ENCODE data around the gene MOCS3.
"Not testable (repeated sequence)": the region's sequence is repeated elsewhere in the genome, so short reads cannot be mapped to it uniquely, and the experiment has no call there.

The MOCS3 gene

GRCh38 chr20:50932691-50933280 is 25.8 kb upstream of the MOCS3 start:
- DNase-seq: no peak

- no peak for DNase-seq
Observed at GRCh38 chr20:50933589-50933988, 25.0 kb upstream of the MOCS3 start.

- DNase-seq: no peak
Observed at GRCh38 chr20:50943069-50943468, 15.5 kb upstream of the MOCS3 start.

DNA sequence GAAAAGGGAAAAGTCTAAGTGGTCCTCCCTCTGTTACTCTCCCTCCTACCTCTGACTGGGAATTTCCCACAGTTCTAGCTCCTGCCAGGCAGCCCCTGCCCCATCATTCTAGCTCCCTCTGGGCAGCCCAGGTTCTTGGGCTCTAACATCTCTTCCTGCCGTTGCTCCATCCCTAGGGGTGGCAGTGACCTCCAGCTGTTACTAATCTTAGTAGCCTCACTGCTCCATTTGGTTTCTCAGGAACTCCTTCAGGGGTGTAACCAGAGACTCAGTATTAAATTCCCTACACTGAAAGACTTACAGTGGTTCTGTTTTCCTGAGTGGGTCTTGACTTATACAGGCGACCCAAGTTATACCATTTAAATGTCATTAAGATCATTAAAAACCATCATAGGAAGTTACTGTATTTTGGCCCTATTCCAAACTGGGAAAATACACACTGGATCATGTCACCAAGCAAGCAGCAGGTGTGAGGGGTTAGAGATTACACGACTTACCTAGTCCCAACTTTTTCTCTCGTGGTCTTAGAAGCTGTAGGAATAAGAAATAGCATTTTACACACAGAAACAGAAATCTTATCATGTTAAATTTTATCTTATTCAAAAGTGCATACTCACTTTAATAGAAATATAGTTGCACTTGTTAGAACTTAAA is 10.4 kb upstream of the MOCS3 start:
- DNase-seq: no peak

GRCh38 chr20:50953196-50953595 is 5.4 kb upstream of the MOCS3 start:
- no peak for DNase-seq

GRCh38 chr20:50953821-50954220 is 4.8 kb upstream of the MOCS3 start:
- no peak for DNase-seq

DNA sequence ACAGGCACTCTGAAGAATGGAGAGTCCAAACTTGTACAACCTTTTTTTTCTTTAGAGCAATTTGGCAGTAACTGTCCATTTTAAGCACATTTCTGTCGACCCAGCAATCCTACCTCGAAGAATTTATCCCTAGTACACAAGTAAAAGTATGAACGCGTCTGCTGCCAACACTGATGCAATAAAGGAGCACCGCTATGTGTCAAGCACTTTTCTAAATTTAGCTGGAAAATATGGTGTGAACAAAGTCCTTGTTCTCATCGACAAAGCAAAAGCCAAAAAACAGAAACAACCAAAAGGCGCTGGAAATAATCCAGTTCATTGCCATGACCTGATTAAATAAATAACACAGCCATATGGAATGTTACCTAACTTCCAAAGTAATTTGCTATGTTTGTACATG is 1.3 kb upstream of the MOCS3 start:
- no peak for DNase-seq

DNA sequence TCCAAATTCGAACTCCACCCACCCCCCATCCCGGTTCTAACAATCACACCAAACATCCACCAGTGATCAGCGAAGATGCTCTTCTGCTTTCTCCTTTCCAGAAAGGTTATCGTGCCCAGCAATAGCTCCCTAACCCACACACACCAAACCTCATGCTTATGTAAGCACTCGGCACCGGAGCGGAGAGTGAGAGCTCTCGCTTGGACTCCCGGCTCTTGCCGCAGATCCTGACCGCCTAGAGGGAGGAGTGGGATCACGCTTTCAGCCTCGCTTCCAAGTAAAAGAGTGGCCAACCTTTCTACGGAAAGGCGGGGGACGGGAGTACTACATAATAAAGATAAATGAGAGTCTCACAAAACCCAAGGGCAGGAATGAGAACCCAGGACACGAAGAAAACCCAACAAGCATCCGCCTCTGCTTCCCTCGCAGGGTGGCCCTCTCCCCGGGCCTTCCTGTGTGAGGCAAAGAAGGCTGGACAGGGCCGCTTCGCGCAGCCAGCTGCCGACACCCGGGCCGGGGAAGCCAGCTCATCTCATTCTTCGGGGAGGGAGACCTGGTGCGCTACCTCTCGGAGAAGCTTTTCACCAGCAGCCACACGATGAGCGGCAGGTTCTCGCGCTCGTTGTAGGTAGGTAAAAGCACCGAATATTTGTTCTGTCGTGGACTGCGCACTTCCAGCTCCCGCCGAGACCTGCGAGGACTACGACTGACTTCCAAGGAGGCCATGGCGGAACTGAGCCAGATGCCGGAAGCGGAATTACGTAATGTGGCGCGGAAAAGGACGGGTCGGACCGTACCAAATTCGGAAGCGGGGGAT is 612 bp upstream of the MOCS3 start, which contains the start of gene DPM1:
Gene DPM1 (minus strand): TSS at position 735 of the 817 bp plus-strand sequence. CDS start 9 bp downstream, at position 726.
- peak; percentile 96 for DNase-seq

DNA sequence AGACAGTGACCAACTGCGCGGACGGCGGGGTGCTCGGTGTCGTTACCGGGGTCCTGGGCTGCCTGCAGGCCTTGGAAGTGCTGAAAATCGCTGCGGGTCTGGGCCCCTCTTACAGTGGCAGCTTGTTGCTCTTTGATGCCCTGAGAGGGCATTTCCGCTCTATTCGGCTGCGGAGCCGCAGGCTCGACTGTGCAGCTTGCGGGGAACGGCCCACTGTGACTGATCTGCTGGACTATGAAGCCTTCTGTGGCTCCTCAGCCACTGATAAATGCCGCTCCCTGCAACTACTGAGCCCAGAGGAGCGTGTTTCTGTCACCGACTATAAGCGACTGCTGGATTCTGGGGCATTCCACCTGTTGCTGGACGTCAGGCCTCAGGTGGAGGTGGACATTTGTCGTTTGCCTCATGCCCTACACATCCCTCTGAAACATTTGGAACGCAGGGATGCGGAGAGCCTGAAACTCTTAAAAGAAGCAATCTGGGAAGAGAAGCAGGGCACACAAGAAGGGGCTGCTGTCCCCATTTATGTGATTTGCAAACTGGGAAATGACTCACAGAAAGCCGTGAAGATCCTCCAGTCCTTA is 1.0 kb downstream of the MOCS3 start:
- DNase-seq: no peak

- no peak for DNase-seq
Observed at GRCh38 chr20:50967586-50967985, 9.0 kb downstream of the MOCS3 start.

DNA sequence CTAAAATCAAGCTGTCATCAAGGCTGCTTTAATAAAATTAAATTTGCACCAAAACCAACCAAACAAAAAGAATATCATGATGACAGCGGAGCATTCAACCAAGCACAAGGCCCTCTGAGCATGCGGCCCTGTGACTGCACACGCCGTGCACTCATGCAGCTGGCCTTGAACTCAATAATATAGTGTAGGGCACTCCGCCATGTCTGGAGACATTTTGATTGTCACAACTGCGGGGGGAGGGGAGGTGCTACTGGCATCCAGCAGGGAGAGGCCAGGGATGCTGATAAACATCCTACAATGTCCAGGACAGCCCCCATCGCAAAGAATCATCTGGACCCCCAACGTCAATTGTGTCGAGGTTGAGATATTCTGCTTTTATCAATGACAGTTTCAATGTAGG is 9.7 kb downstream of the MOCS3 start:
- no peak for DNase-seq

GRCh38 chr20:50969435-50969834 is 10.8 kb downstream of the MOCS3 start:
- no peak for DNase-seq

DNA sequence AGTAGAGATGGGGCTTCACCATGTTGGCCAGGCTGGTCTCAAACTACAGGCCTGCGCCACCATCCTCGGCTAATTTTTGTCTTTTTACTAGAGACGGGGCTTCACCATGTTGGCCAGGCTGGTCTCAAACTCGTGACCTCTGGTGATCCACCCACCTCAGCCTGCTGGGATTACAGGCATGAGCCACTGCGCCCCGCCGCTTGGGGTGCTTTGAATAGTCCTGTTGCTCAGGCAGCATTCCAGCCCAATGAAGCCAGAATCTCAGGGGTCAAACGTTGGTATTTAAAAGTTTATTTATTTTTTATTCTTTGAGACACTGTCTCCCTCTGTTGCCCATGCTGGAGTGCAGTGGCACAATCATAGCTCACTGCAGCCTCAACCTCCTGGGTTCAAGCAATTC is 11.3 kb downstream of the MOCS3 start:
- DNase-seq: no peak

GRCh38 chr20:50975701-50976330 is 17.2 kb downstream of the MOCS3 start:
- DNase-seq: no peak

DNA sequence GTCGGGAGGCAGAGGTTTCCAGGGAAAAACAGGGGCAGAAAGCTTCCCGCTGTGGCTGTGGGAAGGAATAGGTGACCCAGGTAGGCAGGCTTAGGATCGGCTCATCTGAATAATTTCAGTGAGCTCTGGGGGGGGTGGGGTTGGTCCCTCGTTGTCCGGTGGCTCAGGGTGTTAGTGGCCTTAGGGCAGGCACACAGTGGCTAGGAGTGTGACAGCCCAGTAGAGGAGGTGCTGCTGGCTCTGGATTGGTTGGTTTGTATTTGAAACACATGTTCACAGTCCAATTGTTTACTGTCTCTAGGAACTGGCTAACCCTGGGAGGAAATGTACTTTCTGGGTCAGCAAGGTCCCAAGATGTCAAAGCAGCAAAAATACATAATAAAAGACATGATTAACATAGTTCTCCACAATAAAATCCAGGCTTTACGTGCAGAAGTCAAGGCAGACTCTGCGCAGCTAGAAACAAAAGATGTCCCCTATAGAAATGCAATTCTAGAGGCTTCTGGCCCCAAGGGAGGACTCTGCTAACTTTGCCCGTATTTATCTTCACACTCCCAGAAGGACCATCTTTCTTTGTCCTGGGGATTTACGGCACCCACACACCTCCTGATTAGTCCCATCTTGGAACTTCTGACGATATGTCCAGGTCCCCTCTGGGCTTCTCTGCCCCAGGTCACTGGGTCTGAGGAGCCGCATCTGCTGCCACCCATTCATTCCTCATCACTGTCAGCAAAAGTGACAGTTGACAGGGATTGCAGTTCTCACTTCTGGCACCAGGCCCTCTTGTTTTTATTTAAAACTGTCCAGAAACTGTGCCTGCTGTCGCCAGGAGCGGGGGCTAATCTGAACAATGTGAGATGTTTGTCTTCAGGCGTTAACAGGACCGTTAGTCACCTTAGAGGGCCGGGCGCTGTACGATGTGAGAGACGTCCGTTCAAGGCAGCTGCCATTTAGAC is 18.7 kb downstream of the MOCS3 start:
- DNase-seq: no peak

GRCh38 chr20:50978533-50978932 is 19.9 kb downstream of the MOCS3 start:
- not testable (repeated sequence) for DNase-seq

- DNase-seq: no peak
Observed at GRCh38 chr20:50980071-50980681, 21.6 kb downstream of the MOCS3 start.

DNA sequence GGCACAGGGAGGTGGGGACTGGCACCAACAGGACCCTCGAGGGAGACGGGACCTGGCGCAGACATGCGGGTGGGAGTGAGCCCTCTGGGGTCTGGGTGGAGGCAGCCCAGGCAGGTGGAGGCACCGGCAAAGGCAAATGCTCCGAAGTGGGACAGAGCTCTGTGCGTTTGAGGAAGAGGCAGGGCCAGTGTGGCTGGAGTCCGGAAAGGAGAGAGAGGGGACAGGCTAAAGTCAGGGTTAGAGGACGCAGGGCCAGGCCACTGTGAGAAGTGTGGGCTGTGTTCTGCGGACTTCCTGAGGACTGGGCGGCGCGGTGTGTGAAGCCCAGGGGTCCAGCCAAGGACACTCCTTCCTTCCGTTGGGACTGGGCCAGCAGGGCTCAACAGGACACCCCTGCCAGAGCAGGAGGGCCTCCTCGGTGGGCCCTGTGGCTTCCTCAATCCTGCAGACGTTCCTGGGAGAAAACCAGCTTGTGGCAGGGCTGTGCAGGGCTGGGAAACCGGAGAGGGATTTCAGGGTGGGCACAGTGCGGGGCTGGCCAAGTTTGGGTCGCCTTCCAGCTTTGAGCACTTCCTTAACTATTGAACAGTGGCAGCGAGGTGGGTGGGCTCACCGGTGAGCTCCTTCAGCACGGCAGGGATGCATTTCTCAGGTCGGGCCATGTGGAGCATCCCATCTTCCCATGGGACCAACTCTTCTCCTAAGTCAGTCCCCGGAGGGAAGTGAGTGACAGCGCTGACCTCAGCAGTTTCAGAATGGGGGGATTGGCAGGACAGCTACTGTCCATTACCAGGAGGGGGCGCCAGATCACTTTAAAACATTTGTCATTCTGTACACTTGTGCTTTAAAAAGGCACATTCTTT is 22.5 kb downstream of the MOCS3 start:
- peak; percentile 53 for DNase-seq

- no peak for DNase-seq
Observed at GRCh38 chr20:50981714-50982048, 23.1 kb downstream of the MOCS3 start.

- DNase-seq: peak; percentile 84
Observed at GRCh38 chr20:50982363-50982762, 23.7 kb downstream of the MOCS3 start.

DNA sequence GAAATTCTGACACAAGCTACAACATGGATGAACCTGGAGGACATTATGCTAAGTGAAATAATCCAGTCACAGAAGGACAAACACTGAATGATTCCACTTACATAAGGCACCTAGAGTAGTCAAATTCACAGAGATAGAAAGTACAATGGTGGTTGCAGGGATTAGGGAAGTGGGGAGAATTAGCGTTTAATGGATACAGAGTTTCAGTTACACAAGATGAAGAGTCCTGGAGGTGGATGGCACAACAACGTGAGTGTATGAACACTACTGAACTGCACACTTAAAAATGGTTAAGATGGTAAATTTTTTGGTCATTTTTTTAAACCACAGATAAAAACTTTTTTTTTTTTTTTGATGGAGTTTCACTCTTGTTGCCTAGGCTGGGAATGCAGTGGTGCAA is 24.7 kb downstream of the MOCS3 start:
- DNase-seq: no peak

Data from NCI-H345 (cell line).